ENCODE data around the gene E2F2. TPM values are rescaled to one million over a fixed set of nuclear protein-coding genes. Genes with fewer than 3 reads are reported as not detected.

Gene E2F2
- total RNA-seq, 1 experiment from 2014 or later: 16.3 TPM

GRCh38 chr1:23500466-23500865 lies 30.6 kb downstream of the E2F2 start:
- H3K27ac ChIP-seq (ENCODE audit: low read depth, low read length): no peak overlapping the region
- H3K9me3 ChIP-seq (ENCODE audit: control insufficient read depth in 1 of 2, insufficient read depth in 1 of 2, low read depth in 1 of 2, low read length in 2 of 2): no peaks in the 10 kb centered on the region
- no peaks in the 10 kb centered on the region for H3K27me3 ChIP-seq (ENCODE audit: insufficient read depth, low read length)
- TF ChIP-seq SRF (IDR thresholded peaks at IDR 0.05; ENCODE audit: low read depth): no peak
- TF ChIP-seq SP1 (IDR thresholded peaks at IDR 0.05; ENCODE audit: low read depth): no peak
- no peak for TF ChIP-seq MAX (IDR thresholded peaks at IDR 0.05)
- TF ChIP-seq REST (IDR thresholded peaks at IDR 0.05; ENCODE audit: low read depth): no peak
- TF ChIP-seq, protein P1, sequence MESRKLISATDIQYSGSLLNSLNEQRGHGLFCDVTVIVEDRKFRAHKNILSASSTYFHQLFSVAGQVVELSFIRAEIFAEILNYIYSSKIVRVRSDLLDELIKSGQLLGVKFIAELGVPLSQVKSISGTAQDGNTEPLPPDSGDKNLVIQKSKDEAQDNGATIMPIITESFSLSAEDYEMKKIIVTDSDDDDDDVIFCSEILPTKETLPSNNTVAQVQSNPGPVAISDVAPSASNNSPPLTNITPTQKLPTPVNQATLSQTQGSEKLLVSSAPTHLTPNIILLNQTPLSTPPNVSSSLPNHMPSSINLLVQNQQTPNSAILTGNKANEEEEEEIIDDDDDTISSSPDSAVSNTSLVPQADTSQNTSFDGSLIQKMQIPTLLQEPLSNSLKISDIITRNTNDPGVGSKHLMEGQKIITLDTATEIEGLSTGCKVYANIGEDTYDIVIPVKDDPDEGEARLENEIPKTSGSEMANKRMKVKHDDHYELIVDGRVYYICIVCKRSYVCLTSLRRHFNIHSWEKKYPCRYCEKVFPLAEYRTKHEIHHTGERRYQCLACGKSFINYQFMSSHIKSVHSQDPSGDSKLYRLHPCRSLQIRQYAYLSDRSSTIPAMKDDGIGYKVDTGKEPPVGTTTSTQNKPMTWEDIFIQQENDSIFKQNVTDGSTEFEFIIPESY (IDR thresholded peaks at IDR 0.05; ENCODE audit: extremely low read depth, insufficient replicate concordance, low read length): no peak
- TF ChIP-seq EGR1 (IDR thresholded peaks at IDR 0.05; ENCODE audit: low read depth): no peak
- no peak for TF ChIP-seq POLR2AphosphoS5 (IDR thresholded peaks at IDR 0.05; ENCODE audit: low read depth, low read length)
- TF ChIP-seq FOSL1 (IDR thresholded peaks at IDR 0.05; ENCODE audit: low read depth): no peak
- TF ChIP-seq, protein P2, sequence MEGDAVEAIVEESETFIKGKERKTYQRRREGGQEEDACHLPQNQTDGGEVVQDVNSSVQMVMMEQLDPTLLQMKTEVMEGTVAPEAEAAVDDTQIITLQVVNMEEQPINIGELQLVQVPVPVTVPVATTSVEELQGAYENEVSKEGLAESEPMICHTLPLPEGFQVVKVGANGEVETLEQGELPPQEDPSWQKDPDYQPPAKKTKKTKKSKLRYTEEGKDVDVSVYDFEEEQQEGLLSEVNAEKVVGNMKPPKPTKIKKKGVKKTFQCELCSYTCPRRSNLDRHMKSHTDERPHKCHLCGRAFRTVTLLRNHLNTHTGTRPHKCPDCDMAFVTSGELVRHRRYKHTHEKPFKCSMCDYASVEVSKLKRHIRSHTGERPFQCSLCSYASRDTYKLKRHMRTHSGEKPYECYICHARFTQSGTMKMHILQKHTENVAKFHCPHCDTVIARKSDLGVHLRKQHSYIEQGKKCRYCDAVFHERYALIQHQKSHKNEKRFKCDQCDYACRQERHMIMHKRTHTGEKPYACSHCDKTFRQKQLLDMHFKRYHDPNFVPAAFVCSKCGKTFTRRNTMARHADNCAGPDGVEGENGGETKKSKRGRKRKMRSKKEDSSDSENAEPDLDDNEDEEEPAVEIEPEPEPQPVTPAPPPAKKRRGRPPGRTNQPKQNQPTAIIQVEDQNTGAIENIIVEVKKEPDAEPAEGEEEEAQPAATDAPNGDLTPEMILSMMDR (IDR thresholded peaks at IDR 0.05 in 2 of 3, conservative IDR thresholded peaks at IDR 0.05 in 1 of 3; ENCODE audit: borderline replicate concordance in 1 of 3, insufficient read depth in 1 of 3, low read depth in 2 of 3, low read length in 2 of 3): no peak
- ATAC-seq: no peak
- no peak overlapping the region for H3K4me2 ChIP-seq (ENCODE audit: low read length)
- no peaks in the 10 kb centered on the region for H3K79me2 ChIP-seq (ENCODE audit: insufficient read depth, low read length)
- ChIA-PET POLR2A (no interaction called here), RAD21 (ENCODE audit: low non-redundant PET in 1 of 2, low total read pairs in 2 of 2, uncharacterized antibody in 2 of 2, unreplicated experiment in 2 of 2) (no interaction called here), CTCF (interaction anchor here (1.0 to 2.4 kb wide), 2 partner anchors 28 to 39 kb away, joined by 3 to 7 read pairs; no protein-coding TSS in a partner anchor)
- no peaks in the 10 kb centered on the region for H3K36me3 ChIP-seq (ENCODE audit: control insufficient read depth in 1 of 2, insufficient read depth in 2 of 2, low read length in 2 of 2)
- no peak overlapping the region for H3K9ac ChIP-seq (ENCODE audit: low read length)
- no peak for DNase-seq (ENCODE audit: low read depth, low spot score)
- H3K9me2 ChIP-seq (ENCODE audit: insufficient read depth): no peaks in the 10 kb centered on the region
- H4K20me1 ChIP-seq (ENCODE audit: insufficient read depth): no peaks in the 10 kb centered on the region
- no peak overlapping the region for H3K4me3 ChIP-seq (replicated peaks in 1 of 2; ENCODE audit: low read depth in 1 of 2, low read length in 2 of 2)
- H3K4me1 ChIP-seq (ENCODE audit: control insufficient read depth in 1 of 2, insufficient read depth in 2 of 2, low read length in 2 of 2): peaks cover 0 to 3% of the 10 kb centered on the region in 2 experiments; a peak in 1 of 4 replicates
- intact Hi-C loops (cut with micrococcal nuclease): no loop called here
- BruUV-seq (replicated peaks): no TSS peak
- no peak overlapping the region for H2AFZ ChIP-seq (ENCODE audit: low read depth, low read length, poor library complexity, severe bottlenecking)

Measured in HCT116 (cell line).